ENCODE results near the gene SLC48A1. TPM values are rescaled to one million over a fixed set of nuclear protein-coding genes. Genes with fewer than 3 reads are reported as not detected.

Gene SLC48A1
- total and polyA plus RNA-seq, 4 donors = 6.1 to 15.4 (median 9.3) TPM

- TF ChIP-seq CTCF (IDR thresholded peaks at IDR 0.05; ENCODE audit: low read depth, low read length, missing input control) (no peak), MAX (IDR thresholded peaks at IDR 0.05) (no peak)
Measured at GRCh38 chr12:47747596-47748506, 25.2 kb upstream of the SLC48A1 start (continued).

- H3K36me3 ChIP-seq (ENCODE audit: control insufficient read depth in 4 of 4, insufficient read depth in 3 of 4, low read depth in 1 of 4, low read length in 3 of 4) = no peaks in the 10 kb centered on the region
- H3K4me1 ChIP-seq (ENCODE audit: control insufficient read depth in 4 of 4, insufficient read depth in 4 of 4, low read length in 3 of 4) = no peaks in the 10 kb centered on the region
Measured at GRCh38 chr12:47748507-47748828, 24.6 kb upstream of the SLC48A1 start.

More at GRCh38 chr12:47748507-47748828, 24.6 kb upstream of the SLC48A1 start:
- Histone ChIP-seq H3K27me3 (ENCODE audit: control insufficient read depth in 4 of 4, insufficient read depth in 4 of 4, low read length in 3 of 4) (no peaks in the 10 kb centered on the region), H3K9ac (ENCODE audit: low read depth in 1 of 2, low read length in 2 of 2) (no peak overlapping the region), H3K9me3 (ENCODE audit: control insufficient read depth in 4 of 4, low read length in 3 of 4) (no peaks in the 10 kb centered on the region), H3K27ac (ENCODE audit: low read depth in 1 of 2, low read length in 2 of 2) (no peak overlapping the region), H3K4me3 (ENCODE audit: low read depth in 1 of 3, low read length in 3 of 3) (no peak overlapping the region)
- 91% methylated on average over 1 of the region's 1 CpG for WGBS
- TF ChIP-seq FOXA2 (IDR thresholded peaks at IDR 0.05) (no peak), YY1 (IDR thresholded peaks at IDR 0.05) (no peak), GABPA (IDR thresholded peaks at IDR 0.05 in 1 of 2, conservative IDR thresholded peaks at IDR 0.05 in 1 of 2) (no peak), NR2F2 (IDR thresholded peaks at IDR 0.05) (no peak), REST (IDR thresholded peaks at IDR 0.05) (no peak), TAF1 (conservative IDR thresholded peaks at IDR 0.05) (no peak), HNF4A (conservative IDR thresholded peaks at IDR 0.05) (no peak), EGR1 (IDR thresholded peaks at IDR 0.05; ENCODE audit: low read depth in 2 of 2) (no peak), ATF3 (IDR thresholded peaks at IDR 0.05) (no peak), SP1 (IDR thresholded peaks at IDR 0.05) (no peak), MAX (IDR thresholded peaks at IDR 0.05) (no peak), RXRA (IDR thresholded peaks at IDR 0.05) (no peak), HNF4G (IDR thresholded peaks at IDR 0.05) (no peak), RAD21 (IDR thresholded peaks at IDR 0.05) (no peak), CTCF (IDR thresholded peaks at IDR 0.05; ENCODE audit: low read depth, low read length, missing input control) (no peak), JUND (IDR thresholded peaks at IDR 0.05) (no peak), FOXA1 (IDR thresholded peaks at IDR 0.05) (no peak), ZBTB33 (IDR thresholded peaks at IDR 0.05) (no peak)
- no peak for DNase-seq (ENCODE audit: low spot score)

Measured in liver (tissue), 9 donors.